Measurements from ENCODE around the gene NPTN.
"Not testable (repeated sequence)": the region's sequence is repeated elsewhere in the genome, so short reads cannot be mapped to it uniquely, and the experiment has no call there.

Gene NPTN

GRCh38 chr15:73602446-73602843 lies 30.7 kb downstream of the NPTN start:
- FAIRE-seq (no peak), DNase-seq (ENCODE audit: extremely low spot score, insufficient read length, low read depth) (no peak)

- FAIRE-seq (no peak), DNase-seq (ENCODE audit: extremely low spot score, insufficient read length, low read depth) (no peak)
Measured at GRCh38 chr15:73601451-73602445, 31.4 kb downstream of the NPTN start.

GRCh38 chr15:73600413-73601335 lies 32.5 kb downstream of the NPTN start:
- DNase-seq (ENCODE audit: extremely low spot score, insufficient read length, low read depth) (no peak), FAIRE-seq (no peak)

GRCh38 chr15:73599934-73600333 lies 33.3 kb downstream of the NPTN start:
- no peak for DNase-seq (ENCODE audit: extremely low spot score, insufficient read length, low read depth)
- FAIRE-seq = no peak

- DNase-seq (ENCODE audit: extremely low spot score, insufficient read length, low read depth) (no peak), FAIRE-seq (no peak)
Measured at GRCh38 chr15:73598530-73599160, 34.5 kb downstream of the NPTN start.

- FAIRE-seq = no peak
- DNase-seq (ENCODE audit: extremely low spot score, insufficient read length, low read depth) = no peak
Measured at GRCh38 chr15:73597036-73597638, 36.1 kb downstream of the NPTN start.

GRCh38 chr15:73596174-73596573 lies 37.0 kb downstream of the NPTN start:
- FAIRE-seq (no peak), DNase-seq (ENCODE audit: extremely low spot score, insufficient read length, low read depth) (no peak)

- FAIRE-seq (no peak), DNase-seq (ENCODE audit: extremely low spot score, insufficient read length, low read depth) (no peak)
Measured at GRCh38 chr15:73594109-73594508, 39.1 kb downstream of the NPTN start.

- DNase-seq (ENCODE audit: extremely low spot score, insufficient read length, low read depth) = no peak
- FAIRE-seq = no peak
Measured at GRCh38 chr15:73593304-73594074, 39.7 kb downstream of the NPTN start.

GRCh38 chr15:73590263-73590662 lies 42.9 kb downstream of the NPTN start:
- no peak for FAIRE-seq
- no peak for DNase-seq (ENCODE audit: extremely low spot score, insufficient read length, low read depth)

GRCh38 chr15:73589766-73590165 lies 43.4 kb downstream of the NPTN start:
- DNase-seq (ENCODE audit: extremely low spot score, insufficient read length, low read depth) (no peak), FAIRE-seq (no peak)

GRCh38 chr15:73585871-73586654 lies 47.1 kb downstream of the NPTN start:
- DNase-seq (ENCODE audit: extremely low spot score, insufficient read length, low read depth) (no peak), FAIRE-seq (no peak)

GRCh38 chr15:73584699-73585420 lies 48.3 kb downstream of the NPTN start:
- FAIRE-seq (no peak), DNase-seq (ENCODE audit: extremely low spot score, insufficient read length, low read depth) (no peak)

GRCh38 chr15:73583544-73583943 lies 49.6 kb downstream of the NPTN start:
- DNase-seq (ENCODE audit: extremely low spot score, insufficient read length, low read depth) (no peak), FAIRE-seq (no peak)

GRCh38 chr15:73582851-73583379 lies 50.3 kb downstream of the NPTN start:
- FAIRE-seq (no peak), DNase-seq (ENCODE audit: extremely low spot score, insufficient read length, low read depth) (no peak)

- DNase-seq (ENCODE audit: extremely low spot score, insufficient read length, low read depth) = no peak
- FAIRE-seq = no peak
Measured at GRCh38 chr15:73578026-73578425, 55.2 kb downstream of the NPTN start.

GRCh38 chr15:73577593-73577992 lies 55.6 kb downstream of the NPTN start:
- FAIRE-seq; DNase-seq (ENCODE audit: extremely low spot score, insufficient read length, low read depth): not testable (repeated sequence)
